ENCODE results near the gene GUSB.
"Not testable (repeated sequence)": the region's sequence is repeated elsewhere in the genome, so short reads cannot be mapped to it uniquely, and the experiment has no call there.

GUSB gene

DNA sequence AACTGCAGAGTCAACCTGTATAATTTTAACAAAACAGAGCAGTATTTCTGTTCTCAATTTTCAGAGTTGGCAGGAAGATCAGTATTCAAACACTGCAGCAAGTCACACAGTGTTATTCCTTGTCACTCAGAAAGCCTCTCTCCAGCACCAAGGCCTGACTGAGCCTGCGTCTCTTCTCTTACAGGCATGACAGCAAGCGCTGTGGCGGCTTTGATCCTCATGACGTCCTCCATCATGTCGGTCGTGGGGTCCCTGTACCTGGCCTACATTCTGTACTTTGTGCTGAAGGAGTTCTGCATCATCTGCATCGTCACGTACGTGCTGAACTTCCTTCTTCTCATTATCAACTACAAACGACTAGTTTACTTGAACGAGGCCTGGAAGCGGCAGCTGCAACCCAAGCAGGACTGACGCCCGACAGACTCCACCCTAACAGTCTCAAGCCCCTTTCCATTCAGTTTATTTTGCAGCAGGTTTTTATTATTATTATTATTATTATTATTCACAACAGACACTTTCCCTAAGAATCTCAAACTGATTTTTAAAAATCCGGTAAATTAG lies 28.0 kb downstream of the GUSB start:
- H3K27ac ChIP-seq, result no peak overlapping the region
- TF ChIP-seq, protein P1, sequence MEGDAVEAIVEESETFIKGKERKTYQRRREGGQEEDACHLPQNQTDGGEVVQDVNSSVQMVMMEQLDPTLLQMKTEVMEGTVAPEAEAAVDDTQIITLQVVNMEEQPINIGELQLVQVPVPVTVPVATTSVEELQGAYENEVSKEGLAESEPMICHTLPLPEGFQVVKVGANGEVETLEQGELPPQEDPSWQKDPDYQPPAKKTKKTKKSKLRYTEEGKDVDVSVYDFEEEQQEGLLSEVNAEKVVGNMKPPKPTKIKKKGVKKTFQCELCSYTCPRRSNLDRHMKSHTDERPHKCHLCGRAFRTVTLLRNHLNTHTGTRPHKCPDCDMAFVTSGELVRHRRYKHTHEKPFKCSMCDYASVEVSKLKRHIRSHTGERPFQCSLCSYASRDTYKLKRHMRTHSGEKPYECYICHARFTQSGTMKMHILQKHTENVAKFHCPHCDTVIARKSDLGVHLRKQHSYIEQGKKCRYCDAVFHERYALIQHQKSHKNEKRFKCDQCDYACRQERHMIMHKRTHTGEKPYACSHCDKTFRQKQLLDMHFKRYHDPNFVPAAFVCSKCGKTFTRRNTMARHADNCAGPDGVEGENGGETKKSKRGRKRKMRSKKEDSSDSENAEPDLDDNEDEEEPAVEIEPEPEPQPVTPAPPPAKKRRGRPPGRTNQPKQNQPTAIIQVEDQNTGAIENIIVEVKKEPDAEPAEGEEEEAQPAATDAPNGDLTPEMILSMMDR (conservative IDR thresholded peaks at IDR 0.05), result no peak

DNA sequence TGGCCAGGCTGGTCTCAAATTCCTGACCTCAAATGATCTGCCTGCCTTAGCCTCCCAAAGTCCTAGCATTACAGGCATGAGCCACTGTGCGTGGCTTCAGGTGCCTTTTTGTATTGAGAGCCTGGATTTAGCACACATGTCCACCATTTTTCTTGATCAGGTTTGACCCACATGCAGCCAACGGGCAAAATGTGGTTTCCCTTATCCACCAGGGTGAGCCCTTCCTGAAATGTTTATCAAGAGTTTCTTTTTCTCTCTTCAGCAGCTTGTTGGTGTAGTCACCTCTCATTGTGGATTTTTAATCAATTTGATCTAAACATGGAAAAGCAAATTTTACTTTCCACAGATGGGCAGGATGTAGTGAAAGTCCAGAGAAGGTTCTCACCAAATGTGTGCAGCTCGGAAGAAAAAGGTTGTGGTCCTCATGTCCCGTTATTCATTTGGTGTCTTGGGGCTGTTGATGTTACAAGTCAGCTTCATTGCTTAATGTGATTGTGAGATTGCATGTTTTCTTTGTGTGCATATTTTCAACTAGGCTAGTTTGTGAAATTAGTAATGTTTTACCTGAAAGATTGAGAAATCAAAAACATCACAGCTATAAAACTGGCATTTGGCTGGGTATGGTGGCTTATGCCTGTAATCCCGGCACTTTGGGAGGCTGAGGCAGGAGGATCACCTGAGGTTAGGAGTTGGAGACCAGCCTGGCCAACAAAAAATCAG lies 28.9 kb downstream of the GUSB start:
- no peak overlapping the region for H3K27ac ChIP-seq
- TF ChIP-seq, protein P1 (conservative IDR thresholded peaks at IDR 0.05), result no peak

DNA sequence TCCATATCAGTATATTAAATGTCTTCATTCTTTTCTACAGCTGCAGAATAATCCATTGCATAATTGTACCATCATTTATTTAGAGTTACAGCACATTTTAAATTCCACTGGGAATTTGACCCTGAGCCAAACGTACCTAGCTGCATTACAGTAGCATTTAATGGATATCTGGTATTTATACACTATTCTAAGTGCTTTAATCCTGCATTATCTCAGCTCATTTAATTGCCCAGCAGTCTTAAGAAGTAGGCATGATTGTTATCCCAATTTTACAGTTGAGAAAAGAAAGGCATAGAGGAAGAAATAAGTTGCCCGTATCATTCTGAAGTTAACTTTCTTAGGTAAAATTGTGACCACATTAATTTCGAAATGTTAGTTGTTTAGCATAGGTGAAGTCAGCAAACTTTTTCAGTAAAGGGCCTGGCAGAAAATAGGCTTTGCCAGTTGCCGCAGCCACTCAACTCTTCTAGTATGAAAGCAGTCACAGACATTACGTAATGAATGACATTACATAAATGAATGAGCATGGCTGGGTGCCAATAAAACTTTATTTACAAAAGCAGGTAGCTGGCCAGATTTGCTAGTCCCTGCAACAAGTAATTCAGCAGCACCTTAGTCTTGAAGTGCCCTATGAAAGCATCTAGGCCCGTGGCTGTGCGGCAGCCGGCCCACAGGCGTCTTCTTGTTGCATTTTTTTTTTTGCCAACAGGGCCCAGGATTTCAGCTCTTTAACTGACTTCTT lies 30.0 kb downstream of the GUSB start:
- no peak overlapping the region for H3K27ac ChIP-seq
- TF ChIP-seq, protein P1 (conservative IDR thresholded peaks at IDR 0.05), result no peak

DNA sequence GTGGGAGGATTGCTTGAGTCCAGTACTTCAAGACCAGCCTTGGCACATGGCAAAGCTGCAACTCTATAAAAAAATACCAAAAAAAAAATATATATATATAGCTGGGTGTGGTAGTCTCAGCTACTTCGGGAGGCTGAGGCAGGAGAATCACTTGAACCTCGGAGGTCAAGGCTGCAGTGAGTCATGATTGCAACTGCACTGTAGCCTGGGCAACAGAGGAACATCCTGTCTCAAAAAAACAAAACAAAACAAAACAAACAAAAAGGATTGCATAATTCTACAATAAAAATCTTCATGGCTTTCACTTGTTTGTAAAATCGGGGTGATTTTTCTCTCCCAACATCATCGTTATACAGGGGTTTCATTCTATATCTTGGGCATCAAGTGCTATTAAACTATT lies 35.1 kb downstream of the GUSB start:
- no peak overlapping the region for H3K27ac ChIP-seq
- TF ChIP-seq, protein P1 (conservative IDR thresholded peaks at IDR 0.05), result no peak

DNA sequence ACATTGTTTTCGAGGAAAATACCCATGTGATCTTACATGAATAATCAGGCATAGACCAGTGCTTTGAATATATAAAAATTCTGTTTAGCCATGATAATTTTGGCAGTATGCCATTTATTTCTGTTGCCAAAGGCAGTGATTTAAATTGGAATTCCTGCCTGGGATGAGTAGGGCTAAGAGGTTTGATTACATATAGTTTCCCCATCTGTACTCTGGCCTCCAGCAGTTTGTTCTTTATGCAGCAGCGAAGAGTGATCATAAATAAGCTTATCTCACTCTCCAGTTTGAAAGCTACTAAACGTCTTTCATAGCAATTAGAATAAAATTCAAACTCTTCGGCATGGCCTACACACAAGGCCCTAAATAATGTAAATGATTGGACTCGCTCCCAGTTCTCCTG lies 36.2 kb downstream of the GUSB start:
- H3K27ac ChIP-seq, result not testable (repeated sequence)

DNA sequence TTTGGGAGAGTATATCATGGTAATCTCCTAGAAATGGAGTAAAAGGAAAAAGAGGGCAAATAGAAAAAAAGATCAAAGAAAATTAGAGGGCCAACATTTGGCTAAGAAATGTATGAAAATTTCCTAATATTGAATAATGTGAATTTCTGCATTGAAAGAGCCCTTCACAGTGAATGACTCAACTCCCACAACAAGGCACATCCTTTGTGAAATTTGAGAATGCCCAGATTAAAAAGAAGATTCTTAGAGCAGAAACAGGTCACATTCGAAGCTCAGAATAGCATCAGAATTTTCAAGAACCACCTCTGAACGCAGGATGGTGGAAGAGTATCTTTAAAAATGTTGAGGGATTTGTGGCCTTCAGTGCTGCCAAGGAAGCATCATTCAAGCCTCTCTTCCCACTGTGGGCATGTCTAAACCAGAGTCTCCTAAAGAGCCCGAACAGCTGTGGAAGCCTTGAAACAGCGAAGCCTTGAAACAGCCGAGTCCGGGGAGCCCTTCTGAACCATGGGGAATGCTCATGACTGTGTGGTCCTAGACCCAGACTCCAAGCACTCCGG lies 43.6 kb downstream of the GUSB start:
- TF ChIP-seq, protein P1 (conservative IDR thresholded peaks at IDR 0.05), result no peak
- no peak overlapping the region for H3K27ac ChIP-seq

DNA sequence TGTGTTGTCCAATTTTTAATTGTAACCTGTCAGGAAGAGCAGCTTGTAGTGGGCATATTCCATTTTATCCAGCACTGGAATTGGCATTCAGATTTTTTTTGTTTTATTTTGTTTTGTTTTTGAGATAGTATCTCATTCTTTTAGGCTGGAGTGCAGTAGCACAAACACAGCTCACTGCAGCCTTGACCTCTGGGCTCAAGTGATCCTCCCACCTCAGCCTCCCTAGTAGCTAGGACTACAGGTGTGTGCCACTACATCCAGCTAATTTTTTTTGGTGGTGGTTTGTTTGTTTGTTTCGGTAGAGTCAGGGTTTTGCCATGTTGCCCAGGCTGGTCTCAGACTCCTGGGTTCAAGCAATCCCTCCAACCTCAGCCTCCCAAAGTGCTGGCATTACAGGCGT lies 44.7 kb downstream of the GUSB start:
- TF ChIP-seq, protein P1 (conservative IDR thresholded peaks at IDR 0.05), result no peak
- H3K27ac ChIP-seq, result no peak overlapping the region

Data from VCaP (cell line).